OCI-LY7 (cell line): ENCODE results near the gene FRAS1. TPM values are rescaled to one million over a fixed set of nuclear protein-coding genes. Genes with fewer than 3 reads are reported as not detected.
"Not testable (repeated sequence)": the region's sequence is repeated elsewhere in the genome, so short reads cannot be mapped to it uniquely, and the experiment has no call there.

ENCODE experiments used
- BruUV-seq: library from RNA; stranded (reverse); fragments of 400-500 nt; replicated peaks from 2 replicates; lab custom pipeline; 2021; lab: Mats Ljungman, UMichigan
- CTCF ChIA-PET: fragments of 300-600 bp; sonication (Branson Sonifier 250); formaldehyde crosslinking; loops from one replicate; lab custom pipeline; 2022; ENCODE audit warnings: antibody characterized with exemption; ENCODE audit not compliant: unreplicated experiment; lab: Charles Lee
- POLR2A ChIA-PET: fragments of 300-600 bp; sonication (Branson Sonifier 250); formaldehyde crosslinking; loops from one replicate; lab custom pipeline; 2022; ENCODE audit warnings: antibody characterized with exemption; lab: Charles Lee
- DNase-seq: peaks from one replicate; pipeline ENCODE4 v3.0.0-alpha.2; 2015; ENCODE audit warnings: low spot score
- H2AFZ ChIP-seq: fragments of 200-600 bp; sonication (generic), shearing (Covaris generic); 2 replicates; pipeline ENCODE4 v1.6.1; 2014; ENCODE audit warnings: mild to moderate bottlenecking, antibody characterized with exemption, low read length, moderate library complexity
- H3K27ac ChIP-seq: fragments of 200-600 bp; sonication (generic); 2 replicates; pipeline ENCODE4 v1.5.1; 2014; ENCODE audit warnings: mixed run types, low read depth, mild to moderate bottlenecking, moderate library complexity, low read length, inconsistent platforms; ENCODE audit not compliant: poor library complexity, severe bottlenecking
- H3K36me3 ChIP-seq: fragments of 200-600 bp; sonication (generic); 2 replicates; pipeline ENCODE4 v1.6.1; 2014; ENCODE audit warnings: mild to moderate bottlenecking, antibody characterized with exemption, low read length, moderate library complexity, mixed read lengths; ENCODE audit not compliant: insufficient read depth
- H3K4me1 ChIP-seq: fragments of 200-600 bp; sonication (generic); 2 replicates; pipeline ENCODE4 v1.5.1; 2014; ENCODE audit warnings: mild to moderate bottlenecking, low read length; ENCODE audit not compliant: insufficient read depth, poor library complexity, severe bottlenecking
- H3K4me2 ChIP-seq: fragments of 200-600 bp; sonication (generic); 2 replicates; pipeline ENCODE4 v1.6.1; 2014; ENCODE audit warnings: mild to moderate bottlenecking, low read length
- H3K4me3 ChIP-seq: fragments of 200-600 bp; sonication (generic); 2 replicates; pipeline ENCODE4 v1.5.1; 2014; ENCODE audit warnings: mild to moderate bottlenecking, low read depth, low read length; ENCODE audit not compliant: poor library complexity, severe bottlenecking
- H3K79me2 ChIP-seq: fragments of 200-600 bp; sonication (generic); 2 replicates; pipeline ENCODE4 v1.6.1; 2016; ENCODE audit warnings: low read depth, mild to moderate bottlenecking, low read length, moderate library complexity, mixed read lengths; ENCODE audit not compliant: insufficient read depth
- H3K9me2 ChIP-seq: fragments of 200-600 bp; sonication (generic); 2 replicates; pipeline ENCODE4 v1.6.1; 2016; ENCODE audit warnings: mild to moderate bottlenecking, low read length, mixed read lengths; ENCODE audit not compliant: insufficient read depth
- H3K9me3 ChIP-seq: fragments of 200-600 bp; sonication (generic); 2 replicates; pipeline ENCODE4 v1.6.1; 2014; ENCODE audit warnings: mild to moderate bottlenecking, mixed run types, low read length, mixed read lengths
- H4K20me1 ChIP-seq: fragments of 200-600 bp; sonication (generic); 2 replicates; pipeline ENCODE4 v1.6.1; 2014; ENCODE audit warnings: mild to moderate bottlenecking, antibody characterized with exemption, low read length, moderate library complexity, mixed read lengths; ENCODE audit not compliant: insufficient read depth
- EZH2phosphoT487 ChIP-seq: fragments of 200-600 bp; sonication (generic); IDR thresholded peaks from 2 replicates; pipeline ENCODE4 v1.6.1; 2018; ENCODE audit warnings: low read depth, borderline replicate concordance, mild to moderate bottlenecking, mixed run types, antibody characterized with exemption, low read length, moderate library complexity, mixed read lengths
- intact Hi-C: fragments of 100-400 bp; cut with micrococcal nuclease; formaldehyde crosslinking; loops from one replicate; pipeline ENCODE4 v1.10.0; 2022; ENCODE audit not compliant: unreplicated experiment
- total RNA-seq, 2 experiments: library from RNA; depleted of rRNA in 1 of 2; stranded (reverse); fragments of >200 nt in 1 of 2; shearing (Covaris generic) in 1 of 2; gene quantifications; 2 replicates each; pipeline ENCODE4 v1.2.3, GENCODE V29; 2014 to 2022
- TF ChIP-seq, protein P1 (sequence below): fragments of 200-600 bp; sonication (generic); conservative IDR thresholded peaks from 2 replicates; pipeline ENCODE4 v1.5.1; 2014; ENCODE audit warnings: mild to moderate bottlenecking, antibody characterized with exemption, low read length, moderate library complexity, mixed read lengths

The FRAS1 gene
- total RNA-seq, 2 experiments from 2014 or later, result 0.19 to 0.30 TPM

DNA sequence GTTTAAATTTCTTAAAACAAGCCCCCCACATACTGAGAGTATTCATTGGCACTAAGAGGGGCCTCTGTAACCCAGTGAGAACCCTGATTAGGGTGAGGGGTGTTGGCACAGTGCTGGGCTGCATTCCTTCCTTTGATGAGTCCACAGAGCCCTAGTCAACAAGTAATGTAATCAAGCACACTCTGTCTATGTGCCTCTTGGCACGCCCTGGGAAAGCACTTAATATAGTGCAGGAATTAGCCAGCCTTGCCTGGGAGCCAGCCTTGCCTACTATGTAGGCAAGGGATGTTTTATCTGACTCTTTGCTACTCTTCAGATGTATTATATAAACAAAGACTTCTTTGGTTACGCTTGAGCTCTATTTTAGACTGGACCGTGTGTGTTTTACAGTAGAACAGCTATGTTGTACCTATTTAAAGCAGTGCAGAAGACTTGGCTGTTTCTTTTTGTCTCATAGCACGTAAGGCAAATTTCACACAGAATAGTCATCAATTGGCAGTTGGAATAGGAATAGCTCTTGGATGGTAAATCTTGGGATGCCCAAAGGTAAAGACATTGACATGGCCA is 64.3 kb downstream of the FRAS1 start:
- Histone ChIP-seq H3K4me2 (no peak overlapping the region), H3K9me2 (no peaks in the 10 kb centered on the region), H2AFZ (no peak overlapping the region), H3K36me3 (no peaks in the 10 kb centered on the region), H3K9me3 (no peaks in the 10 kb centered on the region), H3K4me3 (no peak overlapping the region), H3K4me1 (no peaks in the 10 kb centered on the region), H4K20me1 (no peaks in the 10 kb centered on the region), H3K79me2 (no peaks in the 10 kb centered on the region), H3K27ac (no peak overlapping the region)
- TF ChIP-seq, protein P1, sequence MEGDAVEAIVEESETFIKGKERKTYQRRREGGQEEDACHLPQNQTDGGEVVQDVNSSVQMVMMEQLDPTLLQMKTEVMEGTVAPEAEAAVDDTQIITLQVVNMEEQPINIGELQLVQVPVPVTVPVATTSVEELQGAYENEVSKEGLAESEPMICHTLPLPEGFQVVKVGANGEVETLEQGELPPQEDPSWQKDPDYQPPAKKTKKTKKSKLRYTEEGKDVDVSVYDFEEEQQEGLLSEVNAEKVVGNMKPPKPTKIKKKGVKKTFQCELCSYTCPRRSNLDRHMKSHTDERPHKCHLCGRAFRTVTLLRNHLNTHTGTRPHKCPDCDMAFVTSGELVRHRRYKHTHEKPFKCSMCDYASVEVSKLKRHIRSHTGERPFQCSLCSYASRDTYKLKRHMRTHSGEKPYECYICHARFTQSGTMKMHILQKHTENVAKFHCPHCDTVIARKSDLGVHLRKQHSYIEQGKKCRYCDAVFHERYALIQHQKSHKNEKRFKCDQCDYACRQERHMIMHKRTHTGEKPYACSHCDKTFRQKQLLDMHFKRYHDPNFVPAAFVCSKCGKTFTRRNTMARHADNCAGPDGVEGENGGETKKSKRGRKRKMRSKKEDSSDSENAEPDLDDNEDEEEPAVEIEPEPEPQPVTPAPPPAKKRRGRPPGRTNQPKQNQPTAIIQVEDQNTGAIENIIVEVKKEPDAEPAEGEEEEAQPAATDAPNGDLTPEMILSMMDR, result no peak
- no peak for TF ChIP-seq EZH2phosphoT487
- intact Hi-C loops, result no loop called here
- ChIA-PET POLR2A (interaction anchor here (0.7 kb wide), 1 partner anchor 21 kb away, joined by 3 read pairs; no protein-coding TSS in a partner anchor), CTCF (no interaction called here)
- BruUV-seq, result no TSS peak
- DNase-seq, result no peak

DNA sequence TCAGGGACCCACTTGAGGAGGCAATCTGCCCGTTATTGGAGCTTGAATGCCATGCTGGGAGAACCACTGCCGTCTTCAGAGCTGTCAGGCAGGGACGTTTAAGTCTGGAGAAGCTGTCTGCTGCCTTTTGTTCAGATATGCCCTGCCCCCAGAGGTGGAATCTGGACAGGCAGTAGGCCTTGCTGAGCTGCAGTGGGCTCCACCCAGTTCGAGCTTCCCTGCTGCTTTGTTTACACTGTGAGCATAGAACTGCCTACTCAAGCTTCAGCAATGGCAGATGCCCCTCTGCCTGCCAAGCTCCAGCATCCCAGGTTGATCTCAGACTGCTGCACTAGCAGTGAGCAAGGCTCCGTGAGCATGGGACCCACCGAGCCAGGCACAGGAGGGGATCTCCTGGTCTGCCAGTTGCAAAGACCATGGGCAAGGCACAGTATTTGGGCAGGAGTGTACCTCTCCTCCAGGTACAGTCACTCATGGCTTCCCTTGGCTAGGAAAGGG is 68.8 kb downstream of the FRAS1 start:
- H3K4me2 ChIP-seq, BruUV-seq, H3K4me1 ChIP-seq, H3K9me2 ChIP-seq, intact Hi-C loops, H2AFZ ChIP-seq, H3K27ac ChIP-seq, H3K79me2 ChIP-seq, CTCF ChIA-PET, DNase-seq, H3K36me3 ChIP-seq, H4K20me1 ChIP-seq, H3K9me3 ChIP-seq, H3K4me3 ChIP-seq: not testable (repeated sequence)
- POLR2A ChIA-PET, result interaction anchor here (0.6 kb wide), 1 partner anchor 1054 kb away, joined by 3 read pairs; no protein-coding TSS in a partner anchor

DNA sequence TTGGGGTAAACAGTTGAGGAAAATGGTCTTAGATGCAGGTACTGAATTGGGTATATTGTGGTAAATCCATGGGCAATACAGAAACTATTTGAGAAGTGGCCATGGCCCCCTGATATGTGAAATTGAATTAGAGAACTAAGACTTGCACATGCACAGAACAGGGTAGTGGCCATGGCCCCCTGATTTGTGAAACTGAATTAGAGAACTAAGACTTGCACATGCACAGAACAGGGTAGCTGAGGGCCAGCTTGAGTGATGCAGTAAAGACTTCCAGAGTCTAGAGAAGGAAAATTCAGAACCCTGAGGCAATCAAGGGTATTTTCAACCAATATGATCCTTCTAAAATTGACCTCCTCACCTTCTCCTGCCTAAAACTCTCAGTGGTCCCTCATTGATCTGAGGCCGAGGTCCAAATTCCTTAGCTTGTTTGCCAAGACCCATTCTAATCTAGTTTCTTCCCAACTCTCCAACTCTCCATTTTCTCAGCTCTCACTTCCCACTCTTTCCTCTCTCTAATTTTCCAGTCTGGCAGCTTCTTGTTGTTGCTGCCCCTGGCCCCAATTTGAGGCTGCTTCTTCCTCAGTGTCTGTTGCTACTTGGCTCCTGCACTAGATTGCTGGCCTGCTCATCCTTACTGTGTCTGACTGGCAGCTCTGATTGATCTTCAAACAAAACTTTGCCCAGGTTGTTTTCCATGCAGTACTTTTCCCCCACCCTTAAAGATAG is 72.4 kb downstream of the FRAS1 start:
- TF ChIP-seq, protein P1, result no peak
- no peak for TF ChIP-seq EZH2phosphoT487

More for the DNA sequence above, 72.4 kb downstream of the FRAS1 start:
- Histone ChIP-seq H3K9me2 (no peaks in the 10 kb centered on the region), H4K20me1 (no peaks in the 10 kb centered on the region), H3K27ac (no peak overlapping the region), H3K4me3 (no peak overlapping the region), H3K9me3 (no peaks in the 10 kb centered on the region), H3K4me1 (no peaks in the 10 kb centered on the region), H3K4me2 (no peak overlapping the region), H3K36me3 (no peaks in the 10 kb centered on the region), H3K79me2 (no peaks in the 10 kb centered on the region), H2AFZ (no peak overlapping the region)
- DNase-seq, result no peak
- ChIA-PET CTCF (no interaction called here), POLR2A (interaction anchor here (1.0 to 1.2 kb wide), 2 partner anchors 14 to 94 kb away, joined by 3 read pairs; no protein-coding TSS in a partner anchor)
- BruUV-seq, result no TSS peak
- intact Hi-C loops, result no loop called here
